Osteoblast (primary cell): ENCODE measurements around the gene TMTC3. TPM values are rescaled to one million over a fixed set of nuclear protein-coding genes. Genes with fewer than 3 reads are reported as not detected.

Experiments
- DNase-seq: peaks from one replicate; pipeline ENCODE4 v3.0.0; 2011; ENCODE audit warnings: low spot score, mixed read lengths; ENCODE audit not compliant: insufficient read length; ENCODE audit errors: missing footprints
- H2AFZ ChIP-seq: 2 replicates; pipeline ENCODE4 v1.6.0; 2011; ENCODE audit warnings: mild to moderate bottlenecking, low read length
- H3K27ac ChIP-seq: 2 replicates; pipeline ENCODE4 v1.5.1; 2011; ENCODE audit warnings: mild to moderate bottlenecking, low read depth, low read length, moderate library complexity
- H3K27me3 ChIP-seq: 2 replicates; pipeline ENCODE4 v1.6.0; 2012; ENCODE audit warnings: mild to moderate bottlenecking, control low read depth, inconsistent platforms, low read length, moderate library complexity; ENCODE audit not compliant: insufficient read depth
- H3K36me3 ChIP-seq: 2 replicates; pipeline ENCODE4 v1.5.1; 2011; ENCODE audit warnings: mild to moderate bottlenecking, low read length, control low read depth, moderate library complexity; ENCODE audit not compliant: insufficient read depth
- H3K4me1 ChIP-seq: 2 replicates; pipeline ENCODE4 v1.5.1; 2011; ENCODE audit warnings: mild to moderate bottlenecking, low read length, control low read depth, moderate library complexity; ENCODE audit not compliant: insufficient read depth
- H3K4me2 ChIP-seq: 2 replicates; pipeline ENCODE4 v1.6.0; 2011; ENCODE audit warnings: mild to moderate bottlenecking, low read length; ENCODE audit not compliant: insufficient read depth
- H3K4me3 ChIP-seq: fragments of 200-600 bp; sonication (generic); 3 replicates; pipeline ENCODE4 v1.5.1; 2012; ENCODE audit warnings: mild to moderate bottlenecking, low read length, inconsistent platforms; ENCODE audit not compliant: insufficient read depth
- H3K79me2 ChIP-seq: 2 replicates; pipeline ENCODE4 v1.6.0; 2012; ENCODE audit warnings: mild to moderate bottlenecking, low read length, control low read depth, inconsistent platforms; ENCODE audit not compliant: insufficient read depth
- H3K9me3 ChIP-seq: 2 replicates; pipeline ENCODE4 v1.5.1; 2011; ENCODE audit warnings: low read depth, low read length, control low read depth
- H4K20me1 ChIP-seq: 2 replicates; pipeline ENCODE4 v1.6.0; 2012; ENCODE audit warnings: mild to moderate bottlenecking, low read length, control low read depth; ENCODE audit not compliant: insufficient read depth
- CTCF ChIP-seq: IDR thresholded peaks from 2 replicates; pipeline ENCODE4 v1.5.1; 2011; ENCODE audit warnings: mild to moderate bottlenecking, low read depth, low read length, moderate library complexity; ENCODE audit errors: extremely low read depth
- total RNA-seq: library from RNA; depleted of rRNA; stranded (reverse); fragments of >200 nt; gene quantifications from 2 replicates; pipeline ENCODE4 v1.2.3, GENCODE V29; 2012

The TMTC3 gene
- total RNA-seq, 1 donor: 46.3 TPM

- H2AFZ ChIP-seq: no peak overlapping the region
- no peak for TF ChIP-seq CTCF
- H3K27me3 ChIP-seq: no peaks in the 10 kb centered on the region
- no peak overlapping the region for H3K4me3 ChIP-seq
- H3K27ac ChIP-seq: no peak overlapping the region
- peaks cover 7% of the 10 kb centered on the region for H3K9me3 ChIP-seq
- H3K4me2 ChIP-seq: no peak overlapping the region
- H3K4me1 ChIP-seq: no peaks in the 10 kb centered on the region
- no peaks in the 10 kb centered on the region for H3K36me3 ChIP-seq
- DNase-seq: no peak
- no peaks in the 10 kb centered on the region for H4K20me1 ChIP-seq
- H3K79me2 ChIP-seq: no peaks in the 10 kb centered on the region
These were observed 76.2 kb downstream of the TMTC3 start for GRCh38 chr12:88218293-88218692.

GRCh38 chr12:88219861-88220260 is 77.8 kb downstream of the TMTC3 start:
- Histone ChIP-seq H3K4me3 (no peak overlapping the region), H3K4me2 (no peak overlapping the region), H3K27ac (no peak overlapping the region), H4K20me1 (no peaks in the 10 kb centered on the region), H3K27me3 (no peaks in the 10 kb centered on the region), H3K9me3 (peaks cover 7% of the 10 kb centered on the region), H2AFZ (no peak overlapping the region), H3K4me1 (no peaks in the 10 kb centered on the region), H3K36me3 (no peaks in the 10 kb centered on the region), H3K79me2 (no peaks in the 10 kb centered on the region)
- TF ChIP-seq CTCF: no peak
- no peak for DNase-seq

- H3K36me3 ChIP-seq: no peaks in the 10 kb centered on the region
- no peak overlapping the region for H3K4me3 ChIP-seq
- H4K20me1 ChIP-seq: no peaks in the 10 kb centered on the region
- H3K4me1 ChIP-seq: no peaks in the 10 kb centered on the region
- H3K9me3 ChIP-seq: peaks cover 7% of the 10 kb centered on the region
- no peak for TF ChIP-seq CTCF
- no peak overlapping the region for H3K27ac ChIP-seq
- H3K4me2 ChIP-seq: no peak overlapping the region
- no peaks in the 10 kb centered on the region for H3K27me3 ChIP-seq
- no peak for DNase-seq
- H2AFZ ChIP-seq: no peak overlapping the region
- no peaks in the 10 kb centered on the region for H3K79me2 ChIP-seq
These were observed 81.4 kb downstream of the TMTC3 start for GRCh38 chr12:88223519-88223918.

- H3K4me2 ChIP-seq: no peak overlapping the region
- no peak overlapping the region for H2AFZ ChIP-seq
- no peaks in the 10 kb centered on the region for H3K4me1 ChIP-seq
- H3K79me2 ChIP-seq: no peaks in the 10 kb centered on the region
- H3K9me3 ChIP-seq: no peaks in the 10 kb centered on the region
- no peaks in the 10 kb centered on the region for H3K36me3 ChIP-seq
- no peak for DNase-seq
- no peaks in the 10 kb centered on the region for H4K20me1 ChIP-seq
- H3K4me3 ChIP-seq: no peak overlapping the region
- H3K27me3 ChIP-seq: no peaks in the 10 kb centered on the region
- no peak overlapping the region for H3K27ac ChIP-seq
- TF ChIP-seq CTCF: no peak
These were observed 83.7 kb downstream of the TMTC3 start for GRCh38 chr12:88225776-88226175.
